Heart left ventricle (tissue), 16 donors: ENCODE data around the gene C19orf81. TPM values are rescaled to one million over a fixed set of nuclear protein-coding genes. Genes with fewer than 3 reads are reported as not detected.

Experiments
- ATAC-seq, 4 donors: fragments of 200-7000 bp; cut with Tn5 transposase; one replicate each; pipeline ENCODE4 v1.9.1; 2020 to 2022; ENCODE audit warnings: moderate library complexity in 4 of 4, mild to moderate bottlenecking in 3 of 4, moderate number of reproducible peaks in 1 of 4
- DNase-seq, 5 donors: peaks; one replicate each; pipeline ENCODE4 v3.0.0-alpha.2; 2020
- H3K27ac ChIP-seq, 12 donors: fragments of 200-600 bp; sonication (generic) in 4 of 12; one replicate each; pipeline versions ENCODE4 v1.5.0 to v1.8.0; 2016 to 2022; ENCODE audit warnings: mild to moderate bottlenecking in 2 of 12
- H3K27me3 ChIP-seq, 9 donors: fragments of 200-600 bp; sonication (generic) in 2 of 9; one replicate each; pipeline versions ENCODE4 v1.5.1 to v1.8.0; 2016 to 2022; ENCODE audit warnings: mild to moderate bottlenecking in 3 of 9
- H3K36me3 ChIP-seq, 9 donors: fragments of 200-600 bp; sonication (generic) in 2 of 9; one replicate each; pipeline versions ENCODE4 v1.5.0 to v1.8.0; 2018 to 2022; ENCODE audit warnings: mild to moderate bottlenecking in 2 of 9
- H3K4me1 ChIP-seq, 12 donors: fragments of 200-600 bp; sonication (generic) in 4 of 12; one replicate each; pipeline versions ENCODE4 v1.5.0 to v1.8.0; 2016 to 2022; ENCODE audit warnings: mild to moderate bottlenecking in 3 of 12
- H3K4me3 ChIP-seq, 12 donors: fragments of 200-600 bp; sonication (generic) in 4 of 12; one replicate each; pipeline versions ENCODE4 v1.5.0 to v1.8.0; 2017 to 2022; ENCODE audit warnings: mild to moderate bottlenecking in 9 of 12, moderate library complexity in 4 of 12
- H3K9me3 ChIP-seq, 12 donors: fragments of 200-600 bp; sonication (generic) in 4 of 12; one replicate each; pipeline versions ENCODE4 v1.5.0 to v1.8.0; 2016 to 2022; ENCODE audit warnings: mild to moderate bottlenecking in 1 of 12
- CTCF ChIP-seq, 12 donors: fragments of 200-600 bp; sonication (generic) in 4 of 12; IDR thresholded peaks; one replicate each; pipeline versions ENCODE4 v1.5.0 to v1.8.0; 2018 to 2022; ENCODE audit warnings: antibody characterized with exemption in 12 of 12, mild to moderate bottlenecking in 5 of 12
- POLR2A ChIP-seq, 2 donors: fragments of 450-650 bp; IDR thresholded peaks; one replicate each; pipeline ENCODE4 v1.6.1; 2017; ENCODE audit warnings: antibody characterized with exemption in 2 of 2, mild to moderate bottlenecking in 2 of 2, moderate library complexity in 2 of 2
- WGBS, 4 donors: extraction: QIAGEN DNeasy Blood & Tissue Kit in 2 of 4; methylation state at CpG; one replicate each; pipeline versions ENCODE4 v1.1.5 to v1.1.7; 2013 to 2018; 5-methylcytosine and 5-hydroxymethylcytosine counted together
- intact Hi-C, 10 donors: fragments of 100-400 bp; cut with DNase I; formaldehyde crosslinking; loops; one replicate each; pipeline versions ENCODE4 v1.11.1 to v1.14.2; 2022
- polyA plus RNA-seq, 2 donors: library from polyadenylated mRNA; stranded (reverse); fragments of 200-250 nt; gene quantifications; one replicate each; pipeline ENCODE4 v1.2.3, GENCODE V29; 2013
- total RNA-seq, 9 donors: library from RNA; depleted of rRNA in 2 of 9; stranded (reverse); fragments of >200 nt in 2 of 9; fragmentation: NEBNext Ultra II Directional in 3 of 9; extraction: Animal tissue kit (Norgen Biotek cat#: 25700) in 3 of 9; gene quantifications; one replicate each; pipeline versions ENCODE4 v1.1.0 to v1.2.4, GENCODE V29; 2016 to 2023
- donor health status: ischemic (EF 13 %, LVEDD 7.1; RV severe dilation, severe dysfunction).
- donor health status: healthy with polysubstance abuse.
- donor health status: DM: no; HTN: yes; CAD: no.
- donor health status: DM: no; HTN: no; CAD: no.
- donor health status: ischemic (EF 25% LVEDD 6.9; RV normal size, moderate dysfunction).
- donor health status: ischemic (EF 25% LVEDD 5.7; RV mildly dilated, moderate dysfunction).
- donor health status: healthy.
- donor health status: DM: yes; HTN: yes; CAD: no.
- donor health status: ischemic (EF 35%, LVEDD 5.7; RV mildly dilated, moderate dysfunction).
- donor health status: nonischemic (EF 11% LVEDD 7.7; RV severe dilation, severe dysfunction).
- donor health status: DM: yes; HTN: yes; CAD: no.
- donor health status: PGD.
- donor health status: ischemic (EF 29% LVEDD 5.4; RV normal size, mild dysfunction).
- donor health status: nonischemic (EF 23%, LVEDD 6.1; RV moderate dilation, normal function).

C19orf81 gene
- total and polyA plus RNA-seq, 11 donors, result 0.65 to 3.6 (median 1.7) TPM; not detected in 4

DNA sequence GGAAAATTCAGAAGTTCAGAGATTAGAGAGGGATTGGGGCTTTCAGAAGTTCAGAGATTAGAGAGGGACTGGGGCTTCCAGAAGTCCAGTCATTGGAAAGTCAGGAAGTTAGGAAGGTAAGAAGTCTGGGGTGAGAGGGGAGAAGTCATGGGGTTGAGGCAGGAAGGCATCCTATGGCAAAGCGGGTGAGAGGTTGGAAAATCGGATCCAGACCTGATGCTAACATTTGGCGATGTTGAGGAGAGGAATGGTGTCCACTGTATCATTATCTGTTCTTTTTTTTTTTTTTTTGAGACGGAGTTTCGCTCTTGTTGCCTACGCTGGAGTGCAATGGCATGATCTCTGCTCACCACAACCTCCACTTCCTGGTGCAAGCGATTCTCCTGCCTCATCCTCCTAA, 20.7 kb upstream of the C19orf81 start:
- Histone ChIP-seq H3K27me3 (peaks cover 0 to 12% (median 0%) of the 10 kb centered on the region in 9 donors), H3K9me3 (peaks cover 0 to 10% (median 4%) of the 10 kb centered on the region in 12 donors), H3K4me1 (no peaks in the 10 kb centered on the region), H3K27ac (no peak overlapping the region), H3K36me3 (no peaks in the 10 kb centered on the region), H3K4me3 (no peak overlapping the region)
- ATAC-seq, result no peak
- WGBS, 4 donors, result 83 to 92% (median 88%) methylated on average over 7 of the region's 7 CpGs
- DNase-seq, result no peak
- TF ChIP-seq POLR2A (IDR thresholded peaks at IDR 0.05) (no peak), CTCF (IDR thresholded peaks at IDR 0.05) (no peak)
- intact Hi-C loops, result no loop called here

DNA sequence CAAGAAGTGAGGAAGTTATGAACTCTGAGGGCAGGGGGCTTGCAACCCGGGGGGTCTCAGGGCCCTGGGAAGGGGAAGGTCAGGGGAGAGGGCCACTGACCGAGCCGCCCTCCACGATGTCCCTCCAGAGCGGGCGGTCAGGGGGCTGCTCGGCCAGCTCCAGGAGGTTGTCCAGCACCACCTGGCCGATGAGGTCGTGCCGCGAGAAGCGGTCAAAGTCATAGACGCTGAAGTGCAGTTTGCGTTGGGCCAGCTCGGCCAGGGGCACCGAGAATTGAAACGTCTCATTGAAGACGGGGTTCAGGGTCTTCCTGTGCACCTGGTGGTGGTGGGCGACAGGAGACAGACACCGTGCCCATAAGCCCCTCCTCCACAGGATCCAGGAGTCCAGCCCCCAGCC, 20.1 kb upstream of the C19orf81 start:
- peaks cover 0 to 18% (median 0%) of the 10 kb centered on the region in 9 donors for H3K27me3 ChIP-seq

GRCh38 chr19:50629801-50630200, 19.4 kb upstream of the C19orf81 start:
- WGBS, 4 donors, result 73 to 81% (median 75%) methylated on average over 12 to 14 of the region's 14 CpGs
- Histone ChIP-seq H3K4me1 (no peaks in the 10 kb centered on the region), H3K27ac (no peak overlapping the region), H3K27me3 (peaks cover 0 to 18% (median 0%) of the 10 kb centered on the region in 9 donors), H3K4me3 (no peak overlapping the region), H3K36me3 (no peaks in the 10 kb centered on the region), H3K9me3 (peaks cover 0 to 22% (median 14%) of the 10 kb centered on the region in 12 donors)
- intact Hi-C loops, result no loop called here
- DNase-seq (no peak), ATAC-seq (no peak)
- TF ChIP-seq POLR2A (IDR thresholded peaks at IDR 0.05) (no peak), CTCF (IDR thresholded peaks at IDR 0.05) (no peak)

More for the DNA sequence above, 20.1 kb upstream of the C19orf81 start:
- TF ChIP-seq POLR2A (IDR thresholded peaks at IDR 0.05) (no peak), CTCF (IDR thresholded peaks at IDR 0.05) (no peak)
- H3K4me3 ChIP-seq, result no peak overlapping the region
- no peaks in the 10 kb centered on the region for H3K4me1 ChIP-seq
- DNase-seq (no peak), ATAC-seq (no peak)
- WGBS, 4 donors, result 78 to 91% (median 79%) methylated on average over 8 to 20 of the region's 20 CpGs
- H3K36me3 ChIP-seq, result no peaks in the 10 kb centered on the region
- peaks cover 0 to 16% (median 10%) of the 10 kb centered on the region in 12 donors for H3K9me3 ChIP-seq
- H3K27ac ChIP-seq, result no peak overlapping the region
- intact Hi-C loops, result no loop called here

DNA sequence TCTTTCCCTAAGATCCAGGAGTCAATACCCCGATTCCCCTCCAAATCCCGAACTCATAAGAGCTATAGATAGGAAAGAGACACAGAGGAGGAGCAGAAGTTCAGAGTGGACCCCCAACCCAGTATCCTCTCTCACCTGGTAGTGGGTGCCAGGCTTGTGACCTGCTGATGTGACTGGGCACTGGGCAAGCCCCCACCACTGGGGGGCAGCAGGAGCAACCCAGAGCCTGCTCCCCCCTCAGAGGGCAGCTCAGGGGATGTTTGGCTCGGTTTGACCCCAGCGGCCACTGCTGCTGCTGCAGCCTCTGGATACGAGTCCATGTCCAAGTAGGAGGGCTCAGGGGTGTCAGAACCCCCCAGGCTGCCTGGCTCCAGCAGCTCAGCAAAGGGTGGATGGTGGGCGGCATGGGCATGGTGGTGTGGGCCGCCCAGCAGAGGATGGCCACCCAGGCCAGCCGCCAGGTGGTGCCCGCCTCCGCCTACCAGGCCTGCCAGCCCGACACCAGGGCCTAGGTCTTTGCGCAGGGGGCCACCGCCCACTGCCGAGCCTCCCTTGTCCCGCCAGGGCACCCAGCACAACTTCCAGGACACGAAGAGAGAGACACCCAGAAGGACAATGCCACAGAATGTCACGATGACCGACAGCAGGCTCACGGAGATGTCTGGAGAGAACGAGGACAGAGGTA, 17.0 kb upstream of the C19orf81 start:
- TF ChIP-seq CTCF (IDR thresholded peaks at IDR 0.05), result no peak
- TF ChIP-seq POLR2A (IDR thresholded peaks at IDR 0.05), result no peak
- Histone ChIP-seq H3K9me3 (peaks cover 0 to 28% (median 16%) of the 10 kb centered on the region in 12 donors), H3K4me1 (no peaks in the 10 kb centered on the region), H3K36me3 (no peaks in the 10 kb centered on the region), H3K27me3 (peaks cover 0 to 31% (median 8%) of the 10 kb centered on the region in 9 donors), H3K27ac (no peak overlapping the region), H3K4me3 (no peak overlapping the region)
- 63 to 74% (median 71%) methylated on average over 8 to 20 of the region's 20 CpGs for WGBS, 4 donors
- intact Hi-C loops, result no loop called here
- DNase-seq (no peak), ATAC-seq (no peak)
